Panc1 (cell line): ENCODE results near the gene SPINDOC.

Source experiments
- CTCF ChIP-seq: fragments of 450-650 bp; IDR thresholded peaks from 2 replicates; pipeline ENCODE4 v1.5.1; 2017; ENCODE audit warnings: mild to moderate bottlenecking
- SIN3A ChIP-seq: IDR thresholded peaks from 2 replicates; pipeline ENCODE4 v1.6.1; 2012; ENCODE audit warnings: low read depth, mild to moderate bottlenecking, low read length, moderate library complexity, borderline replicate concordance; ENCODE audit not compliant: insufficient read depth
- TF ChIP-seq, protein P1 (sequence below), 2 experiments: IDR thresholded peaks; 2 replicates each; pipeline ENCODE4 v1.6.1; 2011 to 2012; ENCODE audit warnings: low read depth in 2 of 2, control low read depth in 1 of 2, low read length in 1 of 2, mild to moderate bottlenecking in 1 of 2, moderate library complexity in 1 of 2; ENCODE audit not compliant: insufficient read depth in 1 of 2

DNA sequence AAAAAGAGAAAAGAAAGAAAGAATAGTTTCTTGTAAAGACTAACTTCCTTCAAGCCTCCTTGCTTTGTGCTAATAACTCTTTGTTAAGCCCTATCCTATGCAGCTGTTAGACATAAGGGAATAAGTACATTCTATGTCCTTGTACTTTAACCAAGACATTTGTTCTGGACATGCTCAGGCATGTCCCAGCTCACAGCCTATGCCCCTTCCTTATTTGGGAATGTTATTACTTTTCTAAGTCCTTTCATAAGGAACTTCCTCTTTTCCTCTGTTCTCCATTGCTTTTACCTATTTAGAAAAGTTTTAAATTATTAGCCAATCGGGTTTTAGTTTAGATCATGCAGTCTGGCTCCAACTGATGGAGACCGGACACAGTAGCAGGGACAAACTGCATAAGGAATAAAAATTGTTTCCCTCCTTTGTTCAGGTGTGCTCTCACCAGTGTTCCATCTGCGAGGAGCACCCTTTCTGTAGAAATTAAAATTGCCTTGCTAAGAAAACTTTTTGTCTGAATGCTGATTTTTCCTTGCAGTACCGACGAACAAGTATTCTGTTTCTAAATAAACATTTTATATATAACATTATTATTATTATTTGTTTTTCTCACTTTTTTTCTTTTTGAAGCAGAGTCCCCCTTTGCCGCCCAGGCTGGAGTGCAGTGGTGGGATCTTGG lies 21.6 kb upstream of the SPINDOC start:
- TF ChIP-seq SIN3A = no peak
- no peak for TF ChIP-seq CTCF
- TF ChIP-seq, protein P1, sequence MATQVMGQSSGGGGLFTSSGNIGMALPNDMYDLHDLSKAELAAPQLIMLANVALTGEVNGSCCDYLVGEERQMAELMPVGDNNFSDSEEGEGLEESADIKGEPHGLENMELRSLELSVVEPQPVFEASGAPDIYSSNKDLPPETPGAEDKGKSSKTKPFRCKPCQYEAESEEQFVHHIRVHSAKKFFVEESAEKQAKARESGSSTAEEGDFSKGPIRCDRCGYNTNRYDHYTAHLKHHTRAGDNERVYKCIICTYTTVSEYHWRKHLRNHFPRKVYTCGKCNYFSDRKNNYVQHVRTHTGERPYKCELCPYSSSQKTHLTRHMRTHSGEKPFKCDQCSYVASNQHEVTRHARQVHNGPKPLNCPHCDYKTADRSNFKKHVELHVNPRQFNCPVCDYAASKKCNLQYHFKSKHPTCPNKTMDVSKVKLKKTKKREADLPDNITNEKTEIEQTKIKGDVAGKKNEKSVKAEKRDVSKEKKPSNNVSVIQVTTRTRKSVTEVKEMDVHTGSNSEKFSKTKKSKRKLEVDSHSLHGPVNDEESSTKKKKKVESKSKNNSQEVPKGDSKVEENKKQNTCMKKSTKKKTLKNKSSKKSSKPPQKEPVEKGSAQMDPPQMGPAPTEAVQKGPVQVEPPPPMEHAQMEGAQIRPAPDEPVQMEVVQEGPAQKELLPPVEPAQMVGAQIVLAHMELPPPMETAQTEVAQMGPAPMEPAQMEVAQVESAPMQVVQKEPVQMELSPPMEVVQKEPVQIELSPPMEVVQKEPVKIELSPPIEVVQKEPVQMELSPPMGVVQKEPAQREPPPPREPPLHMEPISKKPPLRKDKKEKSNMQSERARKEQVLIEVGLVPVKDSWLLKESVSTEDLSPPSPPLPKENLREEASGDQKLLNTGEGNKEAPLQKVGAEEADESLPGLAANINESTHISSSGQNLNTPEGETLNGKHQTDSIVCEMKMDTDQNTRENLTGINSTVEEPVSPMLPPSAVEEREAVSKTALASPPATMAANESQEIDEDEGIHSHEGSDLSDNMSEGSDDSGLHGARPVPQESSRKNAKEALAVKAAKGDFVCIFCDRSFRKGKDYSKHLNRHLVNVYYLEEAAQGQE (IDR thresholded peaks at IDR 0.05; ENCODE audit: insufficient read depth in 1 of 2, low read depth in 2 of 2, low read length in 1 of 2) = no peak
